GM23338 (cell line): Measurements from ENCODE around the gene KRTAP2-2. TPM values are rescaled to one million over a fixed set of nuclear protein-coding genes. Genes with fewer than 3 reads are reported as not detected.

ENCODE experiments used
- ATAC-seq: fragments of 200-7000 bp; cut with Tn5 transposase; 3 replicates; pipeline ENCODE4 v1.9.1; 2020
- DNase-seq: peaks from one replicate; pipeline ENCODE4 v3.0.0-alpha.2; 2015; ENCODE audit warnings: low spot score
- H2AFZ ChIP-seq: fragments of 200-600 bp; sonication (generic); 2 replicates; pipeline ENCODE4 v1.8.0; 2016; ENCODE audit warnings: antibody characterized with exemption, mild to moderate bottlenecking, moderate library complexity
- H3F3A ChIP-seq: fragments of 200-600 bp; sonication (generic); replicated peaks from 2 replicates; pipeline ENCODE4 v1.8.0; 2017; ENCODE audit warnings: antibody characterized with exemption, mixed run types, low read depth
- H3K27ac ChIP-seq: fragments of 200-600 bp; sonication (generic); 2 replicates; pipeline ENCODE4 v1.6.1; 2016; ENCODE audit warnings: low read depth
- H3K27me3 ChIP-seq: fragments of 200-600 bp; sonication (generic); 2 replicates; pipeline ENCODE4 v1.8.0; 2016; ENCODE audit warnings: mild to moderate bottlenecking, mixed run types, moderate library complexity; ENCODE audit not compliant: insufficient read depth
- H3K36me3 ChIP-seq: fragments of 200-600 bp; sonication (generic); 2 replicates; pipeline ENCODE4 v1.8.0; 2016; ENCODE audit warnings: mild to moderate bottlenecking; ENCODE audit not compliant: insufficient read depth
- H3K4me1 ChIP-seq: fragments of 200-600 bp; sonication (generic); 2 replicates; pipeline ENCODE4 v1.8.0; 2016; ENCODE audit warnings: mild to moderate bottlenecking, moderate library complexity; ENCODE audit not compliant: insufficient read depth
- H3K4me2 ChIP-seq: fragments of 200-600 bp; sonication (generic); 2 replicates; pipeline ENCODE4 v1.7.1; 2017; ENCODE audit warnings: mixed run types
- H3K4me3 ChIP-seq: fragments of 200-600 bp; sonication (generic); 2 replicates; pipeline ENCODE4 v1.6.1; 2016; ENCODE audit warnings: mixed run types
- H3K79me2 ChIP-seq: fragments of 200-600 bp; sonication (generic); replicated peaks from 2 replicates; pipeline ENCODE4 v1.8.0; 2017; ENCODE audit warnings: mild to moderate bottlenecking; ENCODE audit not compliant: insufficient read depth
- H3K9me2 ChIP-seq: fragments of 200-600 bp; sonication (generic); 2 replicates; pipeline ENCODE4 v1.8.0; 2017; ENCODE audit not compliant: insufficient read depth
- H4K20me1 ChIP-seq: fragments of 200-600 bp; sonication (generic); replicated peaks from 2 replicates; pipeline ENCODE4 v1.8.0; 2017; ENCODE audit warnings: mild to moderate bottlenecking; ENCODE audit not compliant: insufficient read depth
- H3K27ac Mint-ChIP-seq: 2 replicates; pipeline ENCODE4 v1.8.0; 2020; ENCODE audit warnings: inconsistent platforms, mild to moderate bottlenecking, moderate library complexity, mixed read lengths
- H3K27me3 Mint-ChIP-seq: 3 replicates; pipeline ENCODE4 v1.8.0; 2022; ENCODE audit warnings: low read depth, mild to moderate bottlenecking, moderate library complexity, mixed read lengths, inconsistent platforms; ENCODE audit not compliant: insufficient read depth, poor library complexity
- H3K36me3 Mint-ChIP-seq: 3 replicates; pipeline ENCODE4 v1.8.0; 2021; ENCODE audit warnings: low read depth, mild to moderate bottlenecking, inconsistent platforms, moderate library complexity, mixed read lengths
- H3K4me1 Mint-ChIP-seq: 3 replicates; pipeline ENCODE4 v1.8.0; 2020; ENCODE audit warnings: mild to moderate bottlenecking, inconsistent platforms, mixed read lengths
- H3K4me3 Mint-ChIP-seq: 3 replicates; pipeline ENCODE4 v1.8.0; 2021; ENCODE audit warnings: moderate library complexity, mild to moderate bottlenecking, inconsistent platforms, mixed read lengths
- H3K9me3 Mint-ChIP-seq: 3 replicates; pipeline ENCODE4 v1.8.0; 2020; ENCODE audit warnings: moderate library complexity, mild to moderate bottlenecking, inconsistent platforms, mixed read lengths
- CREB1 ChIP-seq: fragments of 250-450 bp; sonication (Bioruptor Pico); IDR thresholded peaks from 2 replicates; pipeline ENCODE4 v1.5.0; 2020; ENCODE audit warnings: low read depth, mild to moderate bottlenecking, moderate library complexity
- CTCF ChIP-seq, 2 experiments: fragments of 200-600 bp in 1 of 2; sonication (generic) in 1 of 2; conservative IDR thresholded peaks; 2 replicates each; pipeline versions ENCODE4 v1.5.1 to v1.6.1; 2016 to 2017; ENCODE audit warnings: antibody characterized with exemption in 2 of 2, low read depth in 2 of 2, mild to moderate bottlenecking in 2 of 2, moderate library complexity in 1 of 2
- ETS1 ChIP-seq: IDR thresholded peaks from 2 replicates; pipeline ENCODE4 v1.6.1; 2016; ENCODE audit warnings: antibody characterized with exemption
- EZH2 ChIP-seq: fragments of 200-600 bp; sonication (generic); IDR thresholded peaks from one replicate; pipeline ENCODE4 v1.8.0; 2017; ENCODE audit warnings: antibody characterized with exemption, mild to moderate bottlenecking, low read depth; ENCODE audit not compliant: unreplicated experiment
- EZH2phosphoT487 ChIP-seq: fragments of 200-600 bp; sonication (generic); IDR thresholded peaks from one replicate; pipeline ENCODE4 v1.8.1; 2018; ENCODE audit warnings: antibody characterized with exemption; ENCODE audit not compliant: unreplicated experiment
- JUNB ChIP-seq: IDR thresholded peaks from one replicate; pipeline ENCODE4 v1.6.1; 2016; ENCODE audit warnings: antibody characterized with exemption; ENCODE audit not compliant: unreplicated experiment
- NANOG ChIP-seq: IDR thresholded peaks from 2 replicates; pipeline ENCODE4 v1.6.1; 2016; ENCODE audit warnings: antibody characterized with exemption, borderline replicate concordance
- POLR2AphosphoS5 ChIP-seq: IDR thresholded peaks from 2 replicates; pipeline ENCODE4 v1.6.1; 2016; ENCODE audit warnings: antibody characterized with exemption, low read depth
- REST ChIP-seq: IDR thresholded peaks from one replicate; pipeline ENCODE4 v1.6.1; 2018; ENCODE audit warnings: antibody characterized with exemption; ENCODE audit not compliant: unreplicated experiment
- STAT1 ChIP-seq: IDR thresholded peaks from one replicate; pipeline ENCODE4 v1.6.1; 2016; ENCODE audit warnings: antibody characterized with exemption; ENCODE audit not compliant: unreplicated experiment
- ZNF114 ChIP-seq: fragments of 250-450 bp; sonication (Bioruptor Pico); IDR thresholded peaks from 2 replicates; pipeline ENCODE4 v1.5.0; 2020; ENCODE audit warnings: mild to moderate bottlenecking, moderate library complexity
- ZNF331 ChIP-seq: fragments of 250-450 bp; sonication (Bioruptor Pico); IDR thresholded peaks from 2 replicates; pipeline ENCODE4 v1.5.0; 2020; ENCODE audit warnings: low read depth, mild to moderate bottlenecking, moderate library complexity
- ZNF462 ChIP-seq: fragments of 250-450 bp; sonication (Bioruptor Pico); IDR thresholded peaks from 2 replicates; pipeline ENCODE4 v1.5.0; 2020; ENCODE audit warnings: mild to moderate bottlenecking, moderate library complexity
- polyA plus RNA-seq: library from polyadenylated mRNA; unstranded; fragments of >200 nt; fragmentation: Nextera tagmentation; extraction: Ambion mirVana; gene quantifications from 2 replicates; pipeline ENCODE4 v1.2.1, GENCODE V29; 2016
- total RNA-seq: library from RNA; depleted of rRNA; stranded (reverse); fragments of >200 nt; shearing (Covaris generic); gene quantifications from 2 replicates; pipeline ENCODE4 v1.2.3, GENCODE V29; 2014

Gene KRTAP2-2
- total and polyA plus RNA-seq, 2 experiments from 2014 or later = not detected

- H3K36me3 ChIP-seq = no peaks in the 10 kb centered on the region
- no peaks in the 10 kb centered on the region for H3K27me3 ChIP-seq
- no peaks in the 10 kb centered on the region for H3K4me1 ChIP-seq
- DNase-seq = no peak
- no peaks in the 10 kb centered on the region for H3F3A ChIP-seq
- Mint-ChIP-seq H3K4me3 (no peak overlapping the region), H3K4me1 (no peaks in the 10 kb centered on the region), H3K36me3 (no peaks in the 10 kb centered on the region), H3K27me3 (no peaks in the 10 kb centered on the region), H3K9me3 (no peaks in the 10 kb centered on the region; the same call in 2 of the 3 replicates), H3K27ac (no peak overlapping the region)
- no peaks in the 10 kb centered on the region; the same call in none of the 2 replicates for H3K9me2 ChIP-seq
- no peak overlapping the region for H3K27ac ChIP-seq
- ATAC-seq = no peak
- TF ChIP-seq EZH2phosphoT487 = no peak
- no peak for TF ChIP-seq POLR2AphosphoS5
- no peak for TF ChIP-seq JUNB
- TF ChIP-seq CREB1 (CRISPR knock-in tag) = no peak
- no peak for TF ChIP-seq NANOG
- no peak for TF ChIP-seq ZNF462 (CRISPR knock-in tag)
- TF ChIP-seq EZH2 = no peak
- no peak for TF ChIP-seq ZNF114
- TF ChIP-seq ETS1 = no peak
- TF ChIP-seq CTCF (conservative IDR thresholded peaks at IDR 0.05; ENCODE audit: low read depth in 2 of 2) = no peak
- no peak for TF ChIP-seq REST
- no peak for TF ChIP-seq STAT1
- no peak for TF ChIP-seq ZNF331 (CRISPR knock-in tag)
- no peak overlapping the region for H3K4me2 ChIP-seq
- no peaks in the 10 kb centered on the region for H4K20me1 ChIP-seq
- H2AFZ ChIP-seq = no peak overlapping the region
- H3K79me2 ChIP-seq = no peaks in the 10 kb centered on the region
- no peak overlapping the region for H3K4me3 ChIP-seq
Measured at GRCh38 chr17:41071606-41072360, 16.8 kb upstream of the KRTAP2-2 start.
